K562 treated with DMSO at 1 percent for 48 hours (cell line): ENCODE data around the gene APOL2. TPM values are rescaled to one million over a fixed set of nuclear protein-coding genes. Genes with fewer than 3 reads are reported as not detected.

ENCODE experiments used
- total RNA-seq: library from RNA; unstranded; fragments of 300-600 nt; gene quantifications from 2 replicates; pipeline ENCODE4 v1.2.3, GENCODE V29; 2022; ENCODE audit warnings: low replicate concordance; ENCODE audit errors: extremely low read depth

The APOL2 gene, protein sequence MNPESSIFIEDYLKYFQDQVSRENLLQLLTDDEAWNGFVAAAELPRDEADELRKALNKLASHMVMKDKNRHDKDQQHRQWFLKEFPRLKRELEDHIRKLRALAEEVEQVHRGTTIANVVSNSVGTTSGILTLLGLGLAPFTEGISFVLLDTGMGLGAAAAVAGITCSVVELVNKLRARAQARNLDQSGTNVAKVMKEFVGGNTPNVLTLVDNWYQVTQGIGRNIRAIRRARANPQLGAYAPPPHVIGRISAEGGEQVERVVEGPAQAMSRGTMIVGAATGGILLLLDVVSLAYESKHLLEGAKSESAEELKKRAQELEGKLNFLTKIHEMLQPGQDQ
- not detected in 2 replicates for total RNA-seq

DNA sequence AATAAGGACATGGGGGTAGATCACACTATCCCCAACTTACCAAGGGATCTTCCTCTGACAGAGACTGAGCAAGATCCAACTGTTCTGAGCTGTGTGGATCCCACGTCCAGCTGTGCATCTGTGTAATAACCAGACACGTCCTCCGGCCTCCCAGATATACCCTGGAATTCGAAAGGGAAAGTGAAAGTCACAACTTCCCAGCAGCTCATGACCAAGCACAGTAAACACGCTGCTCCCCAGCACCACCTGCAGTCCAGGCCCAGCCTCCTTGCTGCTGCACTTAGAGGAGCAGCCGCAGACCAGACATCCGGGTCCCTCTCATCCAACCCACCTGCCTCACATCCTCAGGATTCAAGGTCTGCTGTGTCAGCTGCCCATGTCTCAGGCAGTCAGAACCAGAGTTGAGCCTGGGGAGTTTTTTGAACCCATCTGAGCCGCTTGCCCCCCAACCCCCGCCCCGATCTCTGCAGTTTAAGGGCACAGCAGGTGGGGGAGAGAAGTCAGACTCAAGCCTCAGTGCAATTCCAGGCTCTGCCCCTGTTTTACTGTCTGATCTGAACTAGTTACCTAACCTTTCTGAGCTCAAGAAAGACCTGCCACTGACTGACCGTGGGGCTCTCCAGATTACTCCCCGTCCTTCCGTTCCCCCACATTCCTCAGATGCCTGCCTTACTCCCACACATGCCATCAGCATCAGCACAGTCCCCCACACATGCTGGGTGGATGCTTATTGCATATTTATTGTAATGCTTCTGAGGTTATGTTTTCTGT is at the start of gene APOL2:
Gene APOL2 (minus strand): TSS at position 127 of the 771 bp plus-strand sequence. CDS start 6,365 bp downstream, outside the sequence.

DNA sequence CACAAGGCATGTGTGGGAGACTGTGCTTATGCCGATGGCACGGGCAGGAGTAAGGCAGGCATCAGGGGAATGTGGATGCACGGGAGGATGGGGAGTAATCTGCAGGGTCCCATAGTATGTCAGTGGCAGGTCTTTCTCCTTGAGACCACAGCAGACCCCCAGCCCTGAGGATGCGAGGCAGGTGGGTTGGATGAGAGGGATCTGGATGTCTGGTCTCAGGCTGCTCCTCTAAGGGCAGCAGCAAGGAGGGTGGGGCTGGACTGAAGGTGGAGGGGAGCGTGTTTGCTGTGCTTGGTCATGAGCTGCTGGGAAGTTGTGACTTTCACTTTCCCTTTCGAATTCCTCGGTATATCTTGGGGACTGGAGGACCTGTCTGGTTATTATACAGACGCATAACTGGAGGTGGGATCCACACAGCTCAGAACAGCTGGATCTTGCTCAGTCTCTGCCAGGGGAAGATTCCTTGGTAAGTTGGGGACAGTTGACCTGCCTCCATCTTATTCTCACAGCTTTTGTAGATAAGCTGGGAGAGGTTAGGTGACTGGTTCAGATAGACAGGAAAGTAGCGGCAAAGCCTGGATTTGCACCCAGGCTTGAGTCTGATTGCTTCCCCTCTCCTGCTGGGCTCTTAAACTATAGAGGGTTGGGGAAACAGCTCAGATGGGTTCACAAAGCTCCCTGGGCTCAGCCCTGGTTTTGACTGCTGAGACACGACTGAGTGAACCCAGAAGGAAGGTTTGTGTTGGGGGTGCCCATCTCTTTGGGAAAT is 13.6 kb upstream of the APOL2 start, which contains the start of gene APOL1:
Gene APOL1 (plus strand): TSS at position 380 of the 769 bp plus-strand sequence. CDS start 1,823 bp downstream, outside the sequence.

DNA sequence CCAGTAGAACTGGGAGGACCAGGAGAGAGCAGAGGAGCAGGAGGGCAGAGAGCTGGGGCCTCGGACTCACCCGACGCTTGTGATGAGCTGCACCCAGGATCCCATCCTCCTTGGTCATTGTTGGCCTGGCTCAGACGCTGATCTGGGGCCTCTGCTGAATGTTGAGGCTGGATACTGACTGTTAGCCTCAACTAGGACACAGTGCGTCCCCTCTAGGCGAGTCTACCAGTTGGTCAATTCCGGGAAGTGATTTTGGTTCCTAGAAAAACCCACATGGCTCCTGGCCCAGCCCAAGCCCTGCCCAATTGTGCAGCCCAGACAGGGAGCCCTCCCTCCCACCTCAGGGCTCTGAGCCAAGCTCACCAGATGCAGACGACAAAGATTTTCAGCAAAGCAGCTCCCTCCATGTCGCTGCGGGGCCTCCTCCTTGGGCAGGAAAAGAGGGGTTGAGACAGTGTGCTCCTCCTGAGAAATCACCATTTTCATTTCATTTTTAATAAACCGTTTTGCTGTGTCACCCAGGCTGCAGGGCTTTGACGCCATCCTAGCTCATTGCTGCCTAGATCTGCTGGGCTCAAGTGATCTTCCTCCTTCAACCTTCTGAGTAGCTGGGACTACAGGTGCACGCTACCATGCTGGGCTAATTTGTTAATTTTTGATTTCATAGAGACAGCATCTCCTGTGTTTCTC is 37.6 kb downstream of the APOL2 start, which contains the start of gene APOL4:
Gene APOL4 (minus strand): TSS at position 180 of the 690 bp plus-strand sequence. CDS start 75 bp downstream, at position 105.

Other genes with a start within 250 kb of the APOL2 start
- not detected in 2 replicates for gene RBFOX2, start 210.7 kb downstream of the APOL2 start, total RNA-seq
- not detected in 2 replicates for gene APOL3, start 78.8 kb downstream of the APOL2 start, total RNA-seq
- not detected in 2 replicates for gene APOL4, start 37.7 kb downstream of the APOL2 start, total RNA-seq
- not detected in 2 replicates for gene APOL1, start 13.6 kb upstream of the APOL2 start, total RNA-seq
- 138 TPM in 1 of 2 replicates, not detected in the other for gene MYH9, start 148.4 kb upstream of the APOL2 start, total RNA-seq
- gene TXN2, start 242.1 kb upstream of the APOL2 start, total RNA-seq, result not detected in 2 replicates